Astrocyte (in vitro differentiated cells and primary cell): ENCODE measurements around the gene ST8SIA6. TPM values are rescaled to one million over a fixed set of nuclear protein-coding genes. Genes with fewer than 3 reads are reported as not detected.

Experiments
- DNase-seq: peaks from one replicate; pipeline ENCODE4 v3.0.0-alpha.2; 2010; ENCODE audit warnings: low read depth
- FAIRE-seq: peaks from 2 replicates; lab custom pipeline; 2011; peaks lifted over from hg19 to GRCh38; lab: Jason Lieb, UNC
- H2AFZ ChIP-seq: 2 replicates; pipeline ENCODE4 v1.6.0; 2012; ENCODE audit warnings: low read depth, low read length, inconsistent platforms
- H3K27ac ChIP-seq: 2 replicates; pipeline ENCODE4 v1.5.1; 2011; ENCODE audit warnings: low read depth, low read length, inconsistent platforms
- H3K27me3 ChIP-seq: 2 replicates; pipeline ENCODE4 v1.6.0; 2011; ENCODE audit warnings: low read length, inconsistent platforms; ENCODE audit not compliant: insufficient read depth
- H3K36me3 ChIP-seq: 2 replicates; pipeline ENCODE4 v1.5.1; 2011; ENCODE audit warnings: low read length, inconsistent platforms; ENCODE audit not compliant: insufficient read depth
- H3K4me1 ChIP-seq: 2 replicates; pipeline ENCODE4 v1.5.1; 2011; ENCODE audit warnings: low read length, inconsistent platforms; ENCODE audit not compliant: insufficient read depth
- H3K4me2 ChIP-seq: 2 replicates; pipeline ENCODE4 v1.6.0; 2012; ENCODE audit warnings: low read length, inconsistent platforms
- H3K4me3 ChIP-seq: 2 replicates; pipeline ENCODE4 v1.5.1; 2011; ENCODE audit warnings: low read depth, mild to moderate bottlenecking, low read length, inconsistent platforms; ENCODE audit not compliant: insufficient read depth
- H3K79me2 ChIP-seq: 2 replicates; pipeline ENCODE4 v1.6.0; 2012; ENCODE audit warnings: mild to moderate bottlenecking, low read length, inconsistent platforms; ENCODE audit not compliant: insufficient read depth
- H3K9ac ChIP-seq: 2 replicates; pipeline ENCODE4 v1.6.0; 2012; ENCODE audit warnings: mild to moderate bottlenecking, low read length, inconsistent platforms
- H3K9me3 ChIP-seq: 2 replicates; pipeline ENCODE4 v1.5.1; 2012; ENCODE audit warnings: low read depth, mild to moderate bottlenecking, low read length, inconsistent platforms; ENCODE audit not compliant: insufficient read depth
- H4K20me1 ChIP-seq: 2 replicates; pipeline ENCODE4 v1.6.0; 2012; ENCODE audit warnings: low read length, inconsistent platforms; ENCODE audit not compliant: insufficient read depth
- H3K27ac Mint-ChIP-seq: one replicate; pipeline ENCODE4 v1.8.0; 2021; ENCODE audit warnings: mild to moderate bottlenecking, mixed read lengths; ENCODE audit not compliant: unreplicated experiment
- H3K27me3 Mint-ChIP-seq: one replicate; pipeline ENCODE4 v1.8.0; 2021; ENCODE audit warnings: low read depth, mixed read lengths; ENCODE audit not compliant: unreplicated experiment
- H3K36me3 Mint-ChIP-seq: one replicate; pipeline ENCODE4 v1.8.0; 2021; ENCODE audit warnings: low read depth, mixed read lengths; ENCODE audit not compliant: unreplicated experiment
- H3K4me1 Mint-ChIP-seq: one replicate; pipeline ENCODE4 v1.8.0; 2021; ENCODE audit warnings: low read depth, mixed read lengths; ENCODE audit not compliant: unreplicated experiment
- H3K4me3 Mint-ChIP-seq: one replicate; pipeline ENCODE4 v1.8.0; 2021; ENCODE audit warnings: mild to moderate bottlenecking, moderate library complexity, mixed read lengths; ENCODE audit not compliant: unreplicated experiment
- H3K9me3 Mint-ChIP-seq: one replicate; pipeline ENCODE4 v1.8.0; 2021; ENCODE audit warnings: mild to moderate bottlenecking, mixed read lengths; ENCODE audit not compliant: unreplicated experiment
- EZH2 ChIP-seq: IDR thresholded peaks from 2 replicates; pipeline ENCODE4 v1.6.1; 2012; ENCODE audit warnings: mild to moderate bottlenecking, low read length, inconsistent platforms; ENCODE audit not compliant: insufficient read depth
- total RNA-seq: library from RNA; stranded (reverse); gene quantifications from 2 replicates; pipeline ENCODE4 v1.2.1, GENCODE V29; 2021
- TF ChIP-seq, protein P1 (sequence below): IDR thresholded peaks from 2 replicates; pipeline ENCODE4 v1.5.1; 2011; ENCODE audit warnings: low read depth, mild to moderate bottlenecking, inconsistent platforms, low read length, moderate library complexity; ENCODE audit not compliant: insufficient read depth

The ST8SIA6 gene
- total RNA-seq, 1 donor from 2014 or later: not detected

DNA sequence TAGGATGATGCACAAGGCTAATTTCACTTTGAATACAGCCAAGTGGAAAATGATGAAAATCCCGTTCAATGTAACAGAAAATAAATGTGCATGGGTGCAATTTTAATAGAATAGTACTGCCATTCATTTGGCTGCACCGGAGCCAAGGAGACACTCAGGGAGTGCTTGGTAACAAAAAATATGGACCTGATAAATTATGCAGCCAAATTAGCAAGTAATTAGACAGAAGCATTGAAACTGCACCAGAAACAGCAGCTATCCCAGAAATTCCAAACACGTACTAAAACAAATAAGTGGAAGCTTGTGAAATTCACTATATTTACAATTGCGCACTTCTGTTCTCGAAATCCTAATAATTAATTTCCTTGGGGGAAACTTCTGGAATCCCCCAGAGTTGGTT, 31.5 kb downstream of the ST8SIA6 start:
- H3K27me3 ChIP-seq: no peaks in the 10 kb centered on the region
- FAIRE-seq (no peak), DNase-seq (no peak)
- H3K27ac ChIP-seq: no peak overlapping the region
- no peaks in the 10 kb centered on the region for H3K36me3 ChIP-seq
- no peaks in the 10 kb centered on the region for H4K20me1 ChIP-seq
- TF ChIP-seq, protein P1, sequence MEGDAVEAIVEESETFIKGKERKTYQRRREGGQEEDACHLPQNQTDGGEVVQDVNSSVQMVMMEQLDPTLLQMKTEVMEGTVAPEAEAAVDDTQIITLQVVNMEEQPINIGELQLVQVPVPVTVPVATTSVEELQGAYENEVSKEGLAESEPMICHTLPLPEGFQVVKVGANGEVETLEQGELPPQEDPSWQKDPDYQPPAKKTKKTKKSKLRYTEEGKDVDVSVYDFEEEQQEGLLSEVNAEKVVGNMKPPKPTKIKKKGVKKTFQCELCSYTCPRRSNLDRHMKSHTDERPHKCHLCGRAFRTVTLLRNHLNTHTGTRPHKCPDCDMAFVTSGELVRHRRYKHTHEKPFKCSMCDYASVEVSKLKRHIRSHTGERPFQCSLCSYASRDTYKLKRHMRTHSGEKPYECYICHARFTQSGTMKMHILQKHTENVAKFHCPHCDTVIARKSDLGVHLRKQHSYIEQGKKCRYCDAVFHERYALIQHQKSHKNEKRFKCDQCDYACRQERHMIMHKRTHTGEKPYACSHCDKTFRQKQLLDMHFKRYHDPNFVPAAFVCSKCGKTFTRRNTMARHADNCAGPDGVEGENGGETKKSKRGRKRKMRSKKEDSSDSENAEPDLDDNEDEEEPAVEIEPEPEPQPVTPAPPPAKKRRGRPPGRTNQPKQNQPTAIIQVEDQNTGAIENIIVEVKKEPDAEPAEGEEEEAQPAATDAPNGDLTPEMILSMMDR: no peak
- TF ChIP-seq EZH2: no peak
- Mint-ChIP-seq H3K27me3 (peaks cover 4% of the 10 kb centered on the region), H3K4me3 (no peak overlapping the region), H3K36me3 (no peaks in the 10 kb centered on the region), H3K4me1 (no peaks in the 10 kb centered on the region), H3K27ac (no peak overlapping the region), H3K9me3 (no peaks in the 10 kb centered on the region)
- H3K9ac ChIP-seq: no peak overlapping the region
- no peaks in the 10 kb centered on the region for H3K79me2 ChIP-seq
- H3K4me3 ChIP-seq: no peak overlapping the region
- no peaks in the 10 kb centered on the region for H3K4me1 ChIP-seq
- H2AFZ ChIP-seq: no peak overlapping the region
- H3K4me2 ChIP-seq: no peak overlapping the region
- H3K9me3 ChIP-seq: no peaks in the 10 kb centered on the region

DNA sequence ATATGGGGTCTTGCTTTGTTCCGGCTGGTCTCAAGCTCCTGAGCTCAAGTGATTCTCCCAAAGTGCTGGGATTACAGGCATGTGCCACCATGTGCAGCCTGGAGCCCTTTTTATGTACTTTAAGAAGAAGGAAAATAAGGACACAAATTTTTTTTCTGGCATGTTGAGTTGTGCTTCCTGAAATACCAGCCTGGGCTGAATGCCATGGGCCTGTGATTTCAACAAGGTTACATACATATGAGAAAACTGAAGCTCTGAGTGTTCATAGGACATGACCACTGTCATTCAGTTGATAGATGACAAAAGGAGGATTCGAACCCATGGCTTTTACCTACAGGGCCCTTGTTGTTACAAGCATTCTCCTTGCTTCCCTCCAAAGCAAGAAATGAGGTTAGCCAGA, 36.1 kb downstream of the ST8SIA6 start:
- Histone ChIP-seq H3K4me2 (no peak overlapping the region), H3K9me3 (no peaks in the 10 kb centered on the region), H4K20me1 (no peaks in the 10 kb centered on the region), H2AFZ (no peak overlapping the region), H3K36me3 (no peaks in the 10 kb centered on the region), H3K4me1 (no peaks in the 10 kb centered on the region), H3K9ac (no peak overlapping the region), H3K4me3 (no peak overlapping the region), H3K27me3 (no peaks in the 10 kb centered on the region), H3K79me2 (no peaks in the 10 kb centered on the region), H3K27ac (no peak overlapping the region)
- Mint-ChIP-seq H3K27me3 (peaks cover 1% of the 10 kb centered on the region), H3K4me1 (no peaks in the 10 kb centered on the region), H3K4me3 (no peak overlapping the region), H3K27ac (no peak overlapping the region), H3K9me3 (peaks cover 4% of the 10 kb centered on the region), H3K36me3 (no peaks in the 10 kb centered on the region)
- TF ChIP-seq, protein P1: no peak
- TF ChIP-seq EZH2: no peak
- DNase-seq (no peak), FAIRE-seq (no peak)

DNA sequence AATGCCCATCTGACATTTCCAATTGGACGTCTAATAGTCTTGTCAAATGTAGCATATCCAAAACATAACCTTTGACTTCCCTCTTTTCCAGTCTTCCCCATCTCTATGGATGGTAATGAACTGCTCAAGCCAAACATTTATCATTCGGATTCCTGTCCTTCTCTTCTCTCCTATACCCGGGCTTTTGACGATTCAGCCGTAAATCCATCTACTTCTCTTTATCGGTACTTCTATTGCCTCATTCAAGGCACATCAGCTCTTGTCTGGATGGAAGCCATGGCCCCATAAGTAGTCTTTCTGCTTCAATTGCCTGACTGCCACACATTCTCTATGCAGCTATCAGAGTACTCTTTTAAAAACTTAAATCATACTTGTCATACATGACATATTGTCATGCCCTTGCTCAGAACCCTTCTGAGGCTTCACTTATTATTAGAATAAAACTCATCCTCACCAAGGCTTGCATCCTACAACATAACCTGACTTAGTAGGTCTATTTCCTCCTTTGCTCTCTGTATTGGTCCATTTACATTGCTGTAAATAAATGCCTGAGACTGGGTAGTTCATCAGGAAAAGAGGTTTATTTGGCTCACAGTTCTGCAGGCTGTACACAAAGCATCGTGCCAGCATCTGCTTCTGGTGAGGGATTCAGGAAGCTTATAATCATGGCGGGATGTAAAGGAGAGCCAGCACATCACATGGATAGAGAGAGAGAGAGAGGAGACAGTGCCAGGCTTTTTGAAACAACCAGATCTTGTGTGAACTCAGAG, 37.8 kb downstream of the ST8SIA6 start:
- FAIRE-seq (no peak), DNase-seq (no peak)
- Mint-ChIP-seq H3K4me3 (no peak overlapping the region), H3K9me3 (peaks cover 4% of the 10 kb centered on the region), H3K27ac (no peak overlapping the region), H3K4me1 (no peaks in the 10 kb centered on the region), H3K27me3 (peaks cover 1% of the 10 kb centered on the region), H3K36me3 (no peaks in the 10 kb centered on the region)
- H3K36me3 ChIP-seq: no peaks in the 10 kb centered on the region
- TF ChIP-seq, protein P1: no peak
- no peak for TF ChIP-seq EZH2
- H3K27ac ChIP-seq: no peak overlapping the region
- no peaks in the 10 kb centered on the region for H4K20me1 ChIP-seq
- no peaks in the 10 kb centered on the region for H3K9me3 ChIP-seq
- no peak overlapping the region for H3K9ac ChIP-seq
- no peaks in the 10 kb centered on the region for H3K4me1 ChIP-seq
- no peak overlapping the region for H3K4me2 ChIP-seq
- H3K27me3 ChIP-seq: no peaks in the 10 kb centered on the region
- no peaks in the 10 kb centered on the region for H3K79me2 ChIP-seq
- H2AFZ ChIP-seq: no peak overlapping the region
- H3K4me3 ChIP-seq: no peak overlapping the region
